GM19025 (cell line): Measurements from ENCODE around the gene CAPZB.

Experiments used
- ATAC-seq: cut with Tn5 transposase; IDR thresholded peaks from one replicate; pipeline ENCODE4 v1.9.1; 2021; ENCODE audit warnings: mild to moderate bottlenecking, low read depth, moderate library complexity; ENCODE audit not compliant: unreplicated experiment

CAPZB gene

GRCh38 chr1:19372602-19373001, 112.7 kb downstream of the CAPZB start:
- no peak for ATAC-seq

- ATAC-seq, result no peak
Observed at GRCh38 chr1:19372136-19372514, 113.2 kb downstream of the CAPZB start.

GRCh38 chr1:19371226-19372135, 113.9 kb downstream of the CAPZB start:
- ATAC-seq, result no peak

GRCh38 chr1:19370453-19371170, 114.7 kb downstream of the CAPZB start:
- no peak for ATAC-seq

- ATAC-seq, result no peak
Observed at GRCh38 chr1:19369396-19370090, 115.8 kb downstream of the CAPZB start.

- ATAC-seq, result no peak
Observed at GRCh38 chr1:19368964-19369363, 116.4 kb downstream of the CAPZB start.

- no peak for ATAC-seq
Observed at GRCh38 chr1:19368050-19368449, 117.3 kb downstream of the CAPZB start.

- ATAC-seq, result no peak
Observed at GRCh38 chr1:19367584-19368041, 117.7 kb downstream of the CAPZB start.

- no peak for ATAC-seq
Observed at GRCh38 chr1:19366599-19367536, 118.5 kb downstream of the CAPZB start.

GRCh38 chr1:19365721-19366120, 119.6 kb downstream of the CAPZB start:
- ATAC-seq, result no peak

GRCh38 chr1:19363536-19364152, 121.7 kb downstream of the CAPZB start:
- no peak for ATAC-seq

GRCh38 chr1:19361611-19362147, 123.7 kb downstream of the CAPZB start:
- ATAC-seq, result no peak

GRCh38 chr1:19360843-19361610, 124.3 kb downstream of the CAPZB start:
- no peak for ATAC-seq

GRCh38 chr1:19360432-19360831, 124.9 kb downstream of the CAPZB start:
- no peak for ATAC-seq

- ATAC-seq, result no peak
Observed at GRCh38 chr1:19360016-19360415, 125.3 kb downstream of the CAPZB start.

- no peak for ATAC-seq
Observed at GRCh38 chr1:19359357-19359756, 126.0 kb downstream of the CAPZB start.

GRCh38 chr1:19358710-19359109, 126.6 kb downstream of the CAPZB start:
- ATAC-seq, result no peak

- no peak for ATAC-seq
Observed at GRCh38 chr1:19357299-19357986, 127.9 kb downstream of the CAPZB start.
